Stimulated activated CD4-positive, alpha-beta T cell treated with anti-CD3 and anti-CD28 coated beads, Interleukin-15, amount 100 ng/mL, for 48 hours (primary cell): ENCODE results near the gene H2AZ1.

ENCODE experiments used
- DNase-seq, 2 donors: peaks; one replicate each; pipeline ENCODE4 v3.0.0-alpha.2; 2020; ENCODE audit warnings: low read depth in 2 of 2

Gene H2AZ1

DNA sequence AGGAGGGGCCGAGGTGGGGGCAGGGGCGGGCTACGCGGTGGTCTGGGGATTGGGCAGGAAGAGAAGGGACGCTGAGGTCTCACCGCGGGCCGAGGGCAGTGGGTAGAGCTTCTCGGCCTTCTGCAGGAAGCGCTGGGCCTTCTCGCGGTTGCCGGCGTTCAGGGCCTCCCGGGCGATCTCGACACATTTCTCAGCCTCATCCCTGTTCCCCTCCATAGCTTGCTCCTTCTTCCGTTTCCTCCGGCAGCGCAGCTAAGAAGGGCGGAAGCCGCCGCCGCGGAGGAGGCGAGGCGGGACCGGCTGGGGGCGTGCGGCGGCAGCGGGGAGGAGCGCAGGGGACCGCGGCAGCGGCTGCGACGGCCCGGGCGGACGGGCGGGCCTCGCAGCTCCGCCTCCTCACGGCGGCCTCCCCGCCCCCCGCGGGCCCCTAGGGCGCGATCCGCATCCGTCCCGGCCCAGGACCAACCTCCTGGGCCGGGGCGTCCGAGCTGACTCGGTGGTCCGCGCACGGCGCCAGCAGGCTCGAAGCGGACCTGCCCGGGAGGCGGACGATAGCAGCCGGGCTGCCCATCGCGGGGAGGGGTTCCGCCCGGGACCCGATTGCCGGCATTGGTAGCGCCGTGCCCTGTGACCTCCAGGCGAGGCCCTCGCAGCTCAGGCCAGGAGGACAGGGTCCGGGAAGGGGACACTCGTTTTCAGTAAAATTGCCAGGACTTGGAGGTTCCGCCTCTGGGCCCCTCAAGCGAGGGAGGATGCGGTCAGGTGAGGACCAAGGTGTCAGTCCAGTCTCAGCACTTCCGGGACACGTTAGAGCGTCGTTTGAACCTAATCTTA is 3.5 kb downstream of the H2AZ1 start, which contains the start of gene DNAJB14:
Gene DNAJB14, minus strand, starts transcription at position 263 of the 834 bp plus-strand sequence. Its CDS starts 47 bp downstream, at position 216.
- DNase-seq = peak; percentile 52 to 76

- no peak for DNase-seq
Measured at GRCh38 chr4:99945718-99946355, 4.2 kb downstream of the H2AZ1 start.

- DNase-seq = no peak
Measured at GRCh38 chr4:99943904-99944437, 6.1 kb downstream of the H2AZ1 start.

DNA sequence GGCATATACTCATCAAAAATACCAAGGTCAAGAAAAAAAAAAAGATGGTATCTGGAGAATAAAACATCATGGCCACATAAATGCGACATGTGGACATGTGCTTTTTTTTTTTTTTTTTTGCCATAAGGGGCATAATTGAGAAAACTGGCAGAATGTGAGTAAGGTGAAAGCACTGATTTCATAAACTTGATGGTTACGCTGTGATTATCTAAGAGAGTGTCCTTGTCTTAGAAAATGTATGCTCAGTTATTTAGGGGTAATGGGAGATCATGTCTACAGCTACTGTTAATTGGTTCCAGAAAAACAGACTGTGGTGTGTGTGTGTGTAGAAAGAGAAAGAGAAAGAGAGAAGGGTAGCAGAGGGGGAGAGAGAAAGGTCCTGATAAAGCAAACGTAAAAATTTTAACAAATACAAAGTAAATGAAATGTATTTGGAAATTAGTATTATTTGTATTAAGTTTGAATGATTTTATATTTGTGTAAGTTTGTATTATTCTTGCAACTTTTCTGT is 11.8 kb downstream of the H2AZ1 start:
- DNase-seq = no peak

GRCh38 chr4:99934891-99935290 is 15.2 kb downstream of the H2AZ1 start:
- no peak for DNase-seq

- DNase-seq = no peak
Measured at GRCh38 chr4:99927566-99927965, 22.5 kb downstream of the H2AZ1 start.

DNA sequence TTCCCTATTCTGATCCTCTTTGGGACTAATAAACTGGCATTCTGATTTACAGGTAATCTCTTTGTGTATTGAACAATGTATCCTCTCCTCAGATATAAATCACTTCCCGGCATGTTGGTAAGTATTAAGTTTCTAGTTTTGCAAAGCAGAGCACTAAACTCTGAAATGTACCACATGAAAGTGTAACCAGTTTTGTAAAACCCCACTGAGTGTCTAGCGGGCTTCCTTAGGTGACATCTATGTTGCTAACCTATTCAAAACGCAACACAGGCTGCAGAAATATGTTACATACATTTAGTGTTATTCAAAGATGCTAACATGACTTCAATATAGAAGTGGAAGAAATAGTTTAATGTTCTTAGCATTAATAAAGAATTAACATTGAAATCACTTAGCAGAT is 28.9 kb downstream of the H2AZ1 start:
- DNase-seq = no peak

- no peak for DNase-seq
Measured at GRCh38 chr4:99918656-99919055, 31.4 kb downstream of the H2AZ1 start.

DNA sequence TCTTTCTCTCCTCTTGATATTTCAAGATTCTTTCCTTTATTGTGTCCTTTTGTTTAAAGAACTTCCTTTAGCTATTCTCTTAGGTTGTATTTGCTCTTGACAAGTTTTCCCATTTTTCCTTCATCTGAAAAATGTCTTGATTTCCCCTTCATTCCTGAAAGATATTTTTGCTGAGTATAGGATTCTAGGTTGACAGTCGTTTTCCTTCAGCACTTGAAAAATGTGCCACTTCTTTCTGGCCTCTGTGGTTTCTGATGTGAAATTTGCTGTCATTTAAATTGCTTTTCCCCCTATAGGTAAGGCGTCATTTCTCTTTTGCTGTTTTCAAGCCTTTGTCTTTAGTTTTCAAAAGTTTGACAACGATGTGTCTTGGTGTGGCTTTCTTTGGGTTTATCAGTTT is 32.5 kb downstream of the H2AZ1 start:
- DNase-seq = no peak

- DNase-seq = no peak
Measured at GRCh38 chr4:99915449-99915848, 34.6 kb downstream of the H2AZ1 start.
